SK-N-MC (cell line): ENCODE results near the gene HOXA9.

Experiments used
- EZH2 ChIP-seq: fragments of 200-600 bp; sonication (generic); IDR thresholded peaks from one replicate; pipeline ENCODE4 v1.6.1; 2017; ENCODE audit warnings: antibody characterized with exemption
- POLR2AphosphoS5 ChIP-seq: IDR thresholded peaks from 2 replicates; pipeline ENCODE4 v1.6.1; 2012; ENCODE audit warnings: mild to moderate bottlenecking, low read depth, low read length, borderline replicate concordance

DNA sequence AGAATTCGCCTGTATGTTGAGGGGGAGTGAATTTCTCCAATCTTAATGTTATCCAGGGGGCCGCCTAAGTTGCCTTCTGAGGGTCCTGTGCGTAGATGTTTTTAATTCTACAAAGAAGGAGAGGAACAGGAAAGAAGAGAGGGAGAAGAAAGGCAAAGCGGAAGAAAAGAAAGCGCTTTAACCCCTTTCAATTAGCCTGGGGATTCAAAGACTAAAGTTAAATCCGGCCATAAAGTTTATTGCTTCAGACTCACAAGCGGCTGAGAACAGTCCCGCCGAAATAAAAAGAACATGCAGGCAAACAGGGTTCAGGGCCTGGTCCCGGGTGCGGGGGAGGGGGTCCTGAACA lies 26.4 kb downstream of the HOXA9 start:
- no peak for TF ChIP-seq POLR2AphosphoS5
- no peak for TF ChIP-seq EZH2
